DOHH2 (cell line): ENCODE results near the gene TTLL8.

Experiments
- H3F3A ChIP-seq: fragments of 200-600 bp; sonication (generic), shearing (Covaris generic); 2 replicates; pipeline ENCODE4 v1.6.0; 2016; ENCODE audit warnings: antibody characterized with exemption, mild to moderate bottlenecking; ENCODE audit not compliant: control insufficient read depth, insufficient read depth
- H3K27ac ChIP-seq: fragments of 200-600 bp; sonication (generic); 2 replicates; pipeline ENCODE4 v1.5.1; 2014; ENCODE audit warnings: low read depth, mild to moderate bottlenecking, low read length, moderate library complexity
- H3K27me3 ChIP-seq: fragments of 200-600 bp; sonication (generic); 2 replicates; pipeline ENCODE4 v1.6.1; 2014; ENCODE audit warnings: mild to moderate bottlenecking, low read length, mixed read lengths; ENCODE audit not compliant: control insufficient read depth
- H3K36me3 ChIP-seq: fragments of 200-600 bp; sonication (generic); 2 replicates; pipeline ENCODE4 v1.6.1; 2014; ENCODE audit warnings: mild to moderate bottlenecking, low read length, moderate library complexity, mixed read lengths; ENCODE audit not compliant: control insufficient read depth
- H3K4me1 ChIP-seq: fragments of 200-600 bp; sonication (generic); 2 replicates; pipeline ENCODE4 v1.6.1; 2014; ENCODE audit warnings: mild to moderate bottlenecking, low read length, mixed read lengths; ENCODE audit not compliant: control insufficient read depth
- H3K4me2 ChIP-seq: fragments of 200-600 bp; sonication (generic); 2 replicates; pipeline ENCODE4 v1.6.0; 2014; ENCODE audit warnings: mild to moderate bottlenecking, low read length, moderate library complexity
- H3K4me3 ChIP-seq: fragments of 200-600 bp; sonication (generic); 2 replicates; pipeline ENCODE4 v1.5.1; 2014; ENCODE audit warnings: mild to moderate bottlenecking, low read length, mixed read lengths
- H3K79me2 ChIP-seq: fragments of 200-600 bp; sonication (generic); 2 replicates; pipeline ENCODE4 v1.6.1; 2014; ENCODE audit warnings: mild to moderate bottlenecking, low read length, mixed read lengths; ENCODE audit not compliant: control insufficient read depth
- H3K9me2 ChIP-seq: fragments of 200-600 bp; sonication (generic); replicated peaks from 2 replicates; pipeline ENCODE4 v1.6.1; 2014; ENCODE audit warnings: mild to moderate bottlenecking, low read length, mixed read lengths; ENCODE audit not compliant: control insufficient read depth
- H3K9me3 ChIP-seq: fragments of 200-600 bp; sonication (generic); 2 replicates; pipeline ENCODE4 v1.6.1; 2014; ENCODE audit warnings: antibody characterized with exemption, low read length, mixed read lengths; ENCODE audit not compliant: control insufficient read depth, insufficient read depth
- H4K20me1 ChIP-seq: fragments of 200-600 bp; sonication (generic); 2 replicates; pipeline ENCODE4 v1.6.0; 2014; ENCODE audit warnings: low read depth, mild to moderate bottlenecking, antibody characterized with exemption, low read length, moderate library complexity; ENCODE audit not compliant: control insufficient read depth, insufficient read depth
- CTCF ChIP-seq: fragments of 200-600 bp; sonication (generic); IDR thresholded peaks from one replicate; pipeline ENCODE4 v1.5.1; 2014; ENCODE audit warnings: antibody characterized with exemption, mild to moderate bottlenecking, low read depth, low read length; ENCODE audit not compliant: poor library complexity, severe bottlenecking
- EZH2phosphoT487 ChIP-seq: fragments of 200-600 bp; sonication (generic); IDR thresholded peaks from 2 replicates; pipeline ENCODE4 v1.6.1; 2017; ENCODE audit warnings: borderline replicate concordance, mild to moderate bottlenecking, antibody characterized with exemption, low read length, moderate library complexity, mixed read lengths

The TTLL8 gene

DNA sequence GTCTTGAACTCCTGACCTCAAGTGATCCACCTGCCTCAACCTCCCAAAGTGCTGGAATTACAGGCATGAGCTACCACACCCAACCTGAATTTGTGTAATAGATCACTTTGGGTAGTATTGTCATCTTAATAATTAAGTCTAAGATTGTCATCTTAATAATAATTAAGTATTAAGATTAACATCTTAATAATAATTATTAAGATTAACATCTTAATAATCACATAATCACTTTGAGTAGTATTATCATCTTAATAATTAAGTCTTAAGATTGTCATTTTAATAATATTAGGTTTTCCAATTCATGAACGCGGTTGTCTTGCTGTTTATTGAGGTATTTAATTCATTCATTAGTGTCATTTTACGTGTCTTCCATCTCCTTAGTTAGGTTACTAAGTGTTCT lies 40.0 kb upstream of the TTLL8 start:
- H3K9me2 ChIP-seq: no peaks in the 10 kb centered on the region
- no peaks in the 10 kb centered on the region for H4K20me1 ChIP-seq
- H3K4me3 ChIP-seq: no peak overlapping the region

DNA sequence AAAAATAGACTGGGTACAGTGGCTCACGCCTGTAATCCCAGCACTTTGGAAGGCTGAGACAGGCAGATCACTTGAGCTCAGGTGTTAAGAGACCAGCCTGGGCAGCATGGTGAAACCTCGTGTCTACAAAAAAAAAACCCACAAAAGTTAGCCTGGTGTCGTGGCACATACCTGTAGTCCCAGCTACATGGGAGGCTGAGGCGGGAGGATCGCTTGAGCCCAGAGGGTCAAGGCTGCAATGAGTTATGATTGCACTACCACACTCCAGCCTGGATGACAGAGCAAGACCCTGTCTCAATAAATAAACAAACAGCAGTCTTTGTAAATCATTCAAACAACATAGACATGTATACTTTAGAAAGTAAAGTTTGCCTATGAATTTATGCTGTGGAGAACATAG lies 34.2 kb upstream of the TTLL8 start:
- H3K9me2 ChIP-seq: no peaks in the 10 kb centered on the region
- no peaks in the 10 kb centered on the region for H3F3A ChIP-seq
- TF ChIP-seq CTCF: no peak
- no peak for TF ChIP-seq EZH2phosphoT487
- no peak overlapping the region for H3K4me2 ChIP-seq
- H3K27ac ChIP-seq: no peak overlapping the region
- peaks cover 6% of the 10 kb centered on the region; the same call in 1 of the 2 replicates for H3K27me3 ChIP-seq
- no peak overlapping the region for H3K4me3 ChIP-seq
- H3K4me1 ChIP-seq: no peaks in the 10 kb centered on the region
- no peaks in the 10 kb centered on the region for H3K36me3 ChIP-seq
- H3K9me3 ChIP-seq: peaks cover 8% of the 10 kb centered on the region; the same call in 1 of the 2 replicates
- no peaks in the 10 kb centered on the region for H3K79me2 ChIP-seq
- no peaks in the 10 kb centered on the region for H4K20me1 ChIP-seq

More for the DNA sequence above, 40.0 kb upstream of the TTLL8 start:
- Histone ChIP-seq H3K9me3 (no peaks in the 10 kb centered on the region), H3K79me2 (no peaks in the 10 kb centered on the region), H3K36me3 (no peaks in the 10 kb centered on the region), H3K27me3 (peaks cover 6% of the 10 kb centered on the region; the same call in 1 of the 2 replicates), H3K4me1 (peaks cover 19% of the 10 kb centered on the region), H3K27ac (no peak overlapping the region), H3K4me2 (no peak overlapping the region), H3F3A (no peaks in the 10 kb centered on the region; the same call in 1 of the 2 replicates)
- TF ChIP-seq EZH2phosphoT487 (no peak), CTCF (no peak)

- no peaks in the 10 kb centered on the region for H3K36me3 ChIP-seq
Observed at GRCh38 chr22:50091092-50091768, 33.1 kb upstream of the TTLL8 start.

More at GRCh38 chr22:50091092-50091768, 33.1 kb upstream of the TTLL8 start:
- no peaks in the 10 kb centered on the region for H3K9me2 ChIP-seq
- H3K9me3 ChIP-seq: peaks cover 12% of the 10 kb centered on the region
- H3K4me2 ChIP-seq: no peak overlapping the region
- no peaks in the 10 kb centered on the region for H3K4me1 ChIP-seq
- H3K27me3 ChIP-seq: peaks cover 6% of the 10 kb centered on the region; the same call in 1 of the 2 replicates
- TF ChIP-seq CTCF (no peak), EZH2phosphoT487 (no peak)
- H3K27ac ChIP-seq: no peak overlapping the region
- no peak overlapping the region for H3K4me3 ChIP-seq
- H4K20me1 ChIP-seq: no peaks in the 10 kb centered on the region
- no peaks in the 10 kb centered on the region for H3K79me2 ChIP-seq
- no peaks in the 10 kb centered on the region for H3F3A ChIP-seq
